ENCODE measurements around the gene MINDY1.

MINDY1 gene

DNA sequence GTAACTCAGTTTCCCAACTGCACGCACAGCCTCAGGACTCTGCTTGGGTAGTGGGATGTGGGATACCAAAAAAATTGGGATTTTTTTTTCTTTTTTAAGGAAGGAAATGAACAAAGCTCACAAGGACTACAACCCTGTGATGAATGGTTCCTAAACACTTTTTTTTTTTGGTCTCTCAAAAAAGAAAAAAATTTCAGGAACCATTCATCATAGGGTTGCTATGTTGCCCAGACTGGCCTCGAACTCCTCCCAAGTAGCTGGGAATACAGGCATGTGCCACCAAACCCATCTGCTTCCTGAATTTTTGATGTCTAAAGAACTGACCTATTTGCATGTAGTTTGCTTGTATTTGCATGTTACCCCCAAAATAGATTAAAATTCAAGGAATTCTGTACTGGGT, 6.8 kb downstream of the MINDY1 start:
- no peaks in the 10 kb centered on the region for H3K9me3 ChIP-seq (ENCODE audit: control insufficient read depth, low read length)
- H3K27me3 ChIP-seq (replicated peaks; ENCODE audit: control insufficient read depth, insufficient read depth, low read length) = no peaks in the 10 kb centered on the region
- H3K9ac ChIP-seq (ENCODE audit: low read length) = no peak overlapping the region
- H3K4me1 ChIP-seq (ENCODE audit: control insufficient read depth, insufficient read depth, low read length) = peaks cover 13% of the 10 kb centered on the region
- peaks cover 43% of the 10 kb centered on the region for H3K36me3 ChIP-seq (ENCODE audit: control insufficient read depth, insufficient read depth, low read length, severe bottlenecking)
- H3K4me3 ChIP-seq (ENCODE audit: low read length) = no peak overlapping the region
- DNase-seq (ENCODE audit: low read depth) = no peak

DNA sequence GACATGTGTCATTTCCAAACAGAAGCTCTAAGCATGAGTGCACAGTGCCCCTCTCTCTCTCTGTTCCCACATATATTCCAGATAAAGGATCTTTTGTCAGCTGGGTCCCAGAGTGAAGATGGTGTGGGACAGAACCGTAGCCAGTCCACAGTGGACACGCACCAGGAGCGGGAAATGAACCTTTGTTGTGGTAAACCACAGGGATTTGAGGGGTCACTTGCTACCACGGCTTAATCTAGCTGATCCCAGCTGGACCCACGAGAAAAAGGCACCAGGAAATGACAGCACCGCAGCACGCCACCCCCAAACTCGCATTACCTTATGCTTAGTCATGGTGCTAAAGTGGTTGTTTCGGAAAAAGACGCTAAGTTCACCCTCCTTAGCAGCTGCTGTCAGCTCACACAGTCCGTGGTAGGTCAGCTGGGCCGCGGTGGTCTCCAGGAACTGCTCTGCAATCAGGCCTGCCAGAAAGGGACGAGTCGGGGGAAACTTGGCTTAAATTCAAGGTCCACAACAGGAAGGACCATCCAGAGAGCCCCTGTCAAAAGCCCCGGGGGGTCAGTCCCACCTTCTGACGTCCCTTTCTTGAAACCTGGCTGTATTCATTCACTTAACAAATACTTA, 7.5 kb downstream of the MINDY1 start:
- peak; percentile 40 for DNase-seq (ENCODE audit: low read depth)
- peaks cover 43% of the 10 kb centered on the region for H3K36me3 ChIP-seq (ENCODE audit: control insufficient read depth, insufficient read depth, low read length, severe bottlenecking)
- H3K9me3 ChIP-seq (ENCODE audit: control insufficient read depth, low read length) = no peaks in the 10 kb centered on the region
- H3K9ac ChIP-seq (ENCODE audit: low read length) = no peak overlapping the region
- H3K4me3 ChIP-seq (ENCODE audit: low read length) = no peak overlapping the region
- H3K27me3 ChIP-seq (replicated peaks; ENCODE audit: control insufficient read depth, insufficient read depth, low read length) = no peaks in the 10 kb centered on the region
- peaks cover 13% of the 10 kb centered on the region for H3K4me1 ChIP-seq (ENCODE audit: control insufficient read depth, insufficient read depth, low read length)

- H3K27me3 ChIP-seq (replicated peaks; ENCODE audit: control insufficient read depth, insufficient read depth, low read length) = no peaks in the 10 kb centered on the region
- no peak for DNase-seq (ENCODE audit: low read depth)
Observed at GRCh38 chr1:150997949-150998348, 8.8 kb downstream of the MINDY1 start.

DNA sequence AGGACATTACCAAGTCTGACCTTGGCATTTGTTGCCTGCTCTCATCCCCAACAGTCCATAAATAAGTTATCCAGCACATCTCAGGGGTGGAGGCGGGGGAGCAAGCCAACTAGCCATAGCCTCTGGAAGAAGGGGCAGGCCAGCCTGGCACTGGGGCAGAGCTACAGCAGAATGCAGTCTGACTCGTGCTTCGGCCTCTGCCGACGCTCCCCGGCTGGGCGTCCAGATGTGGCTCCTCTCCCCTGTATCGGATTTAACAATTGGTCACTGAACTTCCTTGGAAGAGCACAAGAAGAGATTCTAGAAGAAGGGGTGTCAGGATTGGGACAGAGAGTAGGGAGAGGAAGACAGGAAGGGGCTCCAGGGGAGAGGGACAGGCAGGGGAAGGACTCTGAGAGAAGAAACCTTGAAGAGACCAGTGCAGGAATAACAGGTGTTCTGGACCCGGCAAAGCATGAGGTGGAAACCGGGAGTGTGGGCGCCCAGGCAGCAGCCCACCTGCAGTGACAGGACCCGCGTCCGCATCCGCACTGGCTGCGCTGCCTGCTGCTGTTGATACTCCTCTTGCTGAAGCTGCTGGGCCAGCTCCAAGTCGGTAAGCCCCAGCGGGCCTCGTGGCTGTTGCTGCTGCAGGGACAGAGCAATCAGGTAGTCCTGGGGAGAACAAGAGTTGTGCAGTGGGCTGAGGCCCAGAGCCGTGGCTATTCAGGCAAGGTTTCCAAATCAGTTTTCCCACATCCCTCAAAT, 9.4 kb downstream of the MINDY1 start:
- no peak for DNase-seq (ENCODE audit: low read depth)
- Histone ChIP-seq H3K9me3 (ENCODE audit: control insufficient read depth, low read length) (no peaks in the 10 kb centered on the region), H3K36me3 (ENCODE audit: control insufficient read depth, insufficient read depth, low read length, severe bottlenecking) (peaks cover 40% of the 10 kb centered on the region), H3K9ac (ENCODE audit: low read length) (no peak overlapping the region), H3K4me3 (ENCODE audit: low read length) (no peak overlapping the region), H3K27me3 (replicated peaks; ENCODE audit: control insufficient read depth, insufficient read depth, low read length) (no peaks in the 10 kb centered on the region), H3K4me1 (ENCODE audit: control insufficient read depth, insufficient read depth, low read length) (peaks cover 13% of the 10 kb centered on the region)

More at GRCh38 chr1:150997949-150998348, 8.8 kb downstream of the MINDY1 start:
- peaks cover 43% of the 10 kb centered on the region for H3K36me3 ChIP-seq (ENCODE audit: control insufficient read depth, insufficient read depth, low read length, severe bottlenecking)
- H3K9me3 ChIP-seq (ENCODE audit: control insufficient read depth, low read length) = no peaks in the 10 kb centered on the region
- no peak overlapping the region for H3K4me3 ChIP-seq (ENCODE audit: low read length)
- H3K4me1 ChIP-seq (ENCODE audit: control insufficient read depth, insufficient read depth, low read length) = peaks cover 13% of the 10 kb centered on the region
- H3K9ac ChIP-seq (ENCODE audit: low read length) = no peak overlapping the region

DNA sequence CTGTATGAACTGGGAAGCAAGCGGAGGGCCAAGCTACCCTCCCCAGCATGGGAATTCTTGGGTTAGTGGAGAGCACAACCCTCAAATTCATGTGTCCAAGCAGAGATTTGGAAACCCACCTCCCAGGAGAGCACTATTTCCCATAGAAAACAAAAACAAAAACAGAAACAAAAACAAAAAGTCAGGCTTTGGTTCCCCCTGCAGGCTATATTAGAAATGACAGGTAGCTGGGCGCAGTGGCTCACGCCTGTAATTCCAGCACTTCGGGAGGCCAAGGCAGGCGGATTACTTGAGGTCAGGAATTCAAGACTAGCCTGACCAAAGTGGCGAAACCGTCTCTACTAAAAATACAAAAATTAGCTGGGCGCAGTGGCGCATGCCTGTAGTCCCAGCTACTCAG, 10.8 kb downstream of the MINDY1 start:
- H3K27me3 ChIP-seq (replicated peaks; ENCODE audit: control insufficient read depth, insufficient read depth, low read length) = no peaks in the 10 kb centered on the region
- H3K4me3 ChIP-seq (ENCODE audit: low read length) = peak overlapping the region; percentile 61
- H3K9ac ChIP-seq (ENCODE audit: low read length) = peak overlapping the region; percentile 62
- H3K4me1 ChIP-seq (ENCODE audit: control insufficient read depth, insufficient read depth, low read length) = peaks cover 13% of the 10 kb centered on the region
- no peaks in the 10 kb centered on the region for H3K9me3 ChIP-seq (ENCODE audit: control insufficient read depth, low read length)
- DNase-seq (ENCODE audit: low read depth) = peak; percentile 73
- peaks cover 31% of the 10 kb centered on the region for H3K36me3 ChIP-seq (ENCODE audit: control insufficient read depth, insufficient read depth, low read length, severe bottlenecking)

GRCh38 chr1:150995460-150995859, 11.2 kb downstream of the MINDY1 start:
- Histone ChIP-seq H3K36me3 (ENCODE audit: control insufficient read depth, insufficient read depth, low read length, severe bottlenecking) (peaks cover 31% of the 10 kb centered on the region), H3K9me3 (ENCODE audit: control insufficient read depth, low read length) (no peaks in the 10 kb centered on the region), H3K27me3 (replicated peaks; ENCODE audit: control insufficient read depth, insufficient read depth, low read length) (no peaks in the 10 kb centered on the region), H3K4me3 (ENCODE audit: low read length) (peak overlapping the region; percentile 61), H3K9ac (ENCODE audit: low read length) (peak overlapping the region; percentile 62), H3K4me1 (ENCODE audit: control insufficient read depth, insufficient read depth, low read length) (peaks cover 13% of the 10 kb centered on the region)
- no peak for DNase-seq (ENCODE audit: low read depth)

DNA sequence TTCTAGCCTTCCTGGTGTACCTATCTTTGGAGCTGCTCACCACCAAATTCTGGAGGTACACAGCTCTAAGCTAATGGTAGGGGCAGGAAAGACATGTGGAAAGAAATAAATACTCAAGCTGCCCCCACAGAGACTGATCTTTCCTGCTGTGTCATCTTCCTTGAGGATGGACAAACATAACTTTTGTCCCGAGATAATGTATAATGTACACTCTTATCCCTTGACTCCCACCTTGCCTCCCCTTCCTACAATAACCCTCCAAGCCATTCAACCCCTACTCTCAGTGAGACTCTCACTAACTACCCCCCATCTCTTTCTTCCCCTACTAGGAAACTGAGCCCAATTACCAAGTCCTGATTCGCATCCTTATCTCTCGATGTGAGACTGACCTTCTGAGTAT, 12.5 kb downstream of the MINDY1 start:
- H3K36me3 ChIP-seq (ENCODE audit: control insufficient read depth, insufficient read depth, low read length, severe bottlenecking) = peaks cover 24% of the 10 kb centered on the region
- H3K27me3 ChIP-seq (replicated peaks; ENCODE audit: control insufficient read depth, insufficient read depth, low read length) = no peaks in the 10 kb centered on the region
- no peak overlapping the region for H3K9ac ChIP-seq (ENCODE audit: low read length)
- peaks cover 13% of the 10 kb centered on the region for H3K4me1 ChIP-seq (ENCODE audit: control insufficient read depth, insufficient read depth, low read length)
- no peak overlapping the region for H3K4me3 ChIP-seq (ENCODE audit: low read length)
- H3K9me3 ChIP-seq (ENCODE audit: control insufficient read depth, low read length) = no peaks in the 10 kb centered on the region
- no peak for DNase-seq (ENCODE audit: low read depth)

DNA sequence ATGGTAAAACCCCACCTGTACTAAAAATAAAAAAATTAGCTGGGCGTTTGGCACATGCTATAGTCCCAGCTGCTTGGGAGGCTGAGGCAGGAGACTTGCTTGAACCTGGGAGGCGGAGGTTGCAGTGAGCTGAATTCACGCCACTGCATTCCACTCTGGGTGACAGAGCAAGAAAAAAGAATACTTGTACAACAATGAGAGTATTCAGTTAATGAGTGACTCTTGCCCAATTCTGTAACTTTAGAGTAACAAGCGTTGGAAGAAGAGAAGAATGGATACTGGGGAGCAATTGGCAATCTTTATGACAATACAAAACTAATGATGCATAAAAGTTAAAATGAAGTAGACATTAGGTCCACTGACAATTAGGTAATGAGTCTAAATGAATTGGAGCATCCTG, 14.1 kb downstream of the MINDY1 start:
- H3K9me3 ChIP-seq (ENCODE audit: control insufficient read depth, low read length) = no peaks in the 10 kb centered on the region
- H3K4me1 ChIP-seq (ENCODE audit: control insufficient read depth, insufficient read depth, low read length) = peaks cover 13% of the 10 kb centered on the region
- H3K9ac ChIP-seq (ENCODE audit: low read length) = no peak overlapping the region
- peaks cover 10% of the 10 kb centered on the region for H3K36me3 ChIP-seq (ENCODE audit: control insufficient read depth, insufficient read depth, low read length, severe bottlenecking)
- H3K27me3 ChIP-seq (replicated peaks; ENCODE audit: control insufficient read depth, insufficient read depth, low read length) = no peaks in the 10 kb centered on the region
- DNase-seq (ENCODE audit: low read depth) = no peak
- H3K4me3 ChIP-seq (ENCODE audit: low read length) = no peak overlapping the region

DNA sequence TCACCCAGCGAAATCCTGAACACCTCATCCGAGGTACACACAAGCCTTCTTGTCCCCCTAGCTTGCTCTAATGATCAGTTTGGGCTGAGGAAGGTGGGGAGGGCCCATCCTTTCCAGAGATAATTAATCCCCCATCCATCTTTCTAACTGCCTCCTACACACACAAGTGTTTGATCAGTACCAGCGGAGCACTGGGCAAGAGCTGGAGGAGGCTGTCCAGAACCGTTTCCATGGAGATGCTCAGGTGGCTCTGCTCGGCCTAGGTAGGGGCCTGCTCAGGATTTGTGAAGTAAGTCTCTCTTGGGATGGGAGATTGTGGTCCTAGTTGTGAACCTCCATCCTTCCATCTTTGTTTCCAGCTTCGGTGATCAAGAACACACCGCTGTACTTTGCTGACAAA, 18.8 kb downstream of the MINDY1 start:
- H3K36me3 ChIP-seq (ENCODE audit: control insufficient read depth, insufficient read depth, low read length, severe bottlenecking) = no peaks in the 10 kb centered on the region
- H3K4me3 ChIP-seq (ENCODE audit: low read length) = no peak overlapping the region
- no peak for DNase-seq (ENCODE audit: low read depth)
- H3K27me3 ChIP-seq (replicated peaks; ENCODE audit: control insufficient read depth, insufficient read depth, low read length) = no peaks in the 10 kb centered on the region
- no peak overlapping the region for H3K9ac ChIP-seq (ENCODE audit: low read length)
- no peaks in the 10 kb centered on the region for H3K4me1 ChIP-seq (ENCODE audit: control insufficient read depth, insufficient read depth, low read length)
- no peaks in the 10 kb centered on the region for H3K9me3 ChIP-seq (ENCODE audit: control insufficient read depth, low read length)

DNA sequence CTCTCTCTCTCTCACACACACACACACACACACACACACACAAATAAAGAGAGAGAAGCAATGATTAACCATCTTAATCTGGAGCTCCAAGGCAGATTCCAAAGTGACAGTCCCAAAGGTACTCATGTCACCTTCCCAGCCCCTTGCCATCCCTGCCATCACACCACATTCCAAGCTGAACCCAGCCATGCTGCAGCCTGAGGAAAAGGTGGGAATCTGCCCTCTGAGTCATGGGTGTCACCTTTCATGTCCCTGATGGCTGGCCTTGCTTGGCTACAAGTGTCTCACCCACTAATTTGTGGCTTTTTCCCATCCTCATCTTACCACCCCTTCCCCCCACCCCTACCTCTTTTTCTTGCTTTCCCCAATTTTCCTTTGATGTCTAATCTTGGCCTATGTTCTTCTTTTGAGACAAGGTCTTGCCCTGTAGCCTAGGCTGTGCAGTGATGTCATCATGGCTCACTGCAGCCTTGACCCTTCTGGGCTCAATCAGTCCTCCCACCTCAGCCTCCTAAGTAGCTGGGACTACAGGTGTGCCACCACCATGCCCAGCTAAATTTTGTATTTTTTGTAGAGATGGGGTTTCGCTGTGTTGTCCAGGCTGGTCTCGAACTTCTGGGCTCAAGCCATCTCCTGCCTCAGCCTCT, 21.4 kb downstream of the MINDY1 start:
- no peak overlapping the region for H3K9ac ChIP-seq (ENCODE audit: low read length)
- no peaks in the 10 kb centered on the region for H3K36me3 ChIP-seq (ENCODE audit: control insufficient read depth, insufficient read depth, low read length, severe bottlenecking)
- H3K4me3 ChIP-seq (ENCODE audit: low read length) = no peak overlapping the region
- no peak for DNase-seq (ENCODE audit: low read depth)
- peaks cover 8% of the 10 kb centered on the region for H3K4me1 ChIP-seq (ENCODE audit: control insufficient read depth, insufficient read depth, low read length)
- H3K27me3 ChIP-seq (replicated peaks; ENCODE audit: control insufficient read depth, insufficient read depth, low read length) = no peaks in the 10 kb centered on the region
- H3K9me3 ChIP-seq (ENCODE audit: control insufficient read depth, low read length) = no peaks in the 10 kb centered on the region

GRCh38 chr1:150981805-150982712, 24.6 kb downstream of the MINDY1 start, which contains the start of gene ANXA9:
TSS of gene ANXA9 (plus strand) at chr1:150982292. CDS start at chr1:150983106, 814 bp downstream.
- H3K36me3 ChIP-seq (ENCODE audit: control insufficient read depth, insufficient read depth, low read length, severe bottlenecking) = no peaks in the 10 kb centered on the region
- no peaks in the 10 kb centered on the region for H3K27me3 ChIP-seq (replicated peaks; ENCODE audit: control insufficient read depth, insufficient read depth, low read length)
- H3K9ac ChIP-seq (ENCODE audit: low read length) = no peak within 1 kb of the TSS
- no peak within 1 kb of the TSS for H3K4me3 ChIP-seq (ENCODE audit: low read length)
- H3K4me1 ChIP-seq (ENCODE audit: control insufficient read depth, insufficient read depth, low read length) = peaks cover 18% of the 10 kb centered on the region
- no peaks in the 10 kb centered on the region for H3K9me3 ChIP-seq (ENCODE audit: control insufficient read depth, low read length)
- no peak for DNase-seq (ENCODE audit: low read depth)
